Hepatocyte (in vitro differentiated cells): Measurements from ENCODE around the gene OSBPL5.

Experiments used
- EZH2 ChIP-seq: fragments of 200-600 bp; sonication (generic); IDR thresholded peaks from 2 replicates; pipeline ENCODE4 v1.6.1; 2016; ENCODE audit warnings: antibody characterized with exemption, mild to moderate bottlenecking, borderline replicate concordance
- EZH2phosphoT487 ChIP-seq: fragments of 200-600 bp; sonication (generic); IDR thresholded peaks from one replicate; pipeline ENCODE4 v1.6.1; 2018; ENCODE audit warnings: antibody characterized with exemption, mild to moderate bottlenecking, low read depth, moderate library complexity; ENCODE audit not compliant: unreplicated experiment, severe bottlenecking
- TF ChIP-seq, protein P1 (sequence below): fragments of 200-600 bp; sonication (generic); IDR thresholded peaks from 2 replicates; pipeline ENCODE4 v1.5.1; 2016; ENCODE audit warnings: antibody characterized with exemption, mild to moderate bottlenecking; ENCODE audit not compliant: poor library complexity

DNA sequence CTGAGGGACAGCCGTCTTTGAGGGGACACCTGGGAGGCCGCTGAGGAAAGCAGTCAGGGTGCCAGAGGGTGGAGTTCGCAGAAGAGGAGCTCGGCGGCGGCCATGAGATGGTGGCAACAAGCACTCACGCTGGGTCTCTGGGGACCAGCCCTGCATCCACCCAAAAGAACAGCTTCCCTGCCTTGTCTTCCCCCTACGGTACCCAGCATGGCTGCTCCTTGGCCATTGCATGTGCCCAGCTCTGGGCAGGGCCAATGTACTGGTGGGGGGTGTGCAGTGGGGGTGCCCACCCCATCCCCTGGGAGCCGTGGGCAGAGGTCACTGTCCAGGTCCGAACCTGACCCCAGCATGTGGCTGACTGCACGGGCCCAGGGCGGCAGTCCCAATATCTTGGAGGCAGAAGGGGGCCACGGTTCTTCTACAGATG, 42.3 kb downstream of the OSBPL5 start:
- TF ChIP-seq, protein P1, sequence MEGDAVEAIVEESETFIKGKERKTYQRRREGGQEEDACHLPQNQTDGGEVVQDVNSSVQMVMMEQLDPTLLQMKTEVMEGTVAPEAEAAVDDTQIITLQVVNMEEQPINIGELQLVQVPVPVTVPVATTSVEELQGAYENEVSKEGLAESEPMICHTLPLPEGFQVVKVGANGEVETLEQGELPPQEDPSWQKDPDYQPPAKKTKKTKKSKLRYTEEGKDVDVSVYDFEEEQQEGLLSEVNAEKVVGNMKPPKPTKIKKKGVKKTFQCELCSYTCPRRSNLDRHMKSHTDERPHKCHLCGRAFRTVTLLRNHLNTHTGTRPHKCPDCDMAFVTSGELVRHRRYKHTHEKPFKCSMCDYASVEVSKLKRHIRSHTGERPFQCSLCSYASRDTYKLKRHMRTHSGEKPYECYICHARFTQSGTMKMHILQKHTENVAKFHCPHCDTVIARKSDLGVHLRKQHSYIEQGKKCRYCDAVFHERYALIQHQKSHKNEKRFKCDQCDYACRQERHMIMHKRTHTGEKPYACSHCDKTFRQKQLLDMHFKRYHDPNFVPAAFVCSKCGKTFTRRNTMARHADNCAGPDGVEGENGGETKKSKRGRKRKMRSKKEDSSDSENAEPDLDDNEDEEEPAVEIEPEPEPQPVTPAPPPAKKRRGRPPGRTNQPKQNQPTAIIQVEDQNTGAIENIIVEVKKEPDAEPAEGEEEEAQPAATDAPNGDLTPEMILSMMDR: no peak
- TF ChIP-seq EZH2 (no peak), EZH2phosphoT487 (no peak)
